8988T (cell line): ENCODE data around the gene CD81.

ENCODE experiments used
- DNase-seq: peaks from one replicate; pipeline ENCODE4 v3.0.0; 2011

The CD81 gene

GRCh38 chr11:2423157-2424025 lies 46.3 kb downstream of the CD81 start:
- DNase-seq = no peak

GRCh38 chr11:2424811-2425495 lies 47.8 kb downstream of the CD81 start:
- DNase-seq = no peak

- no peak for DNase-seq
Measured at GRCh38 chr11:2425506-2425905, 48.4 kb downstream of the CD81 start.

- DNase-seq = no peak
Measured at GRCh38 chr11:2426221-2426620, 49.1 kb downstream of the CD81 start.

GRCh38 chr11:2426826-2427521 lies 49.9 kb downstream of the CD81 start:
- no peak for DNase-seq

- DNase-seq = no peak
Measured at GRCh38 chr11:2427721-2428321, 50.7 kb downstream of the CD81 start.

GRCh38 chr11:2428322-2428795 lies 51.2 kb downstream of the CD81 start:
- peak; percentile 95 for DNase-seq

- DNase-seq = no peak
Measured at GRCh38 chr11:2431395-2431794, 54.3 kb downstream of the CD81 start.

GRCh38 chr11:2432171-2432621 lies 55.1 kb downstream of the CD81 start:
- DNase-seq = no peak

- DNase-seq = no peak
Measured at GRCh38 chr11:2432628-2433071, 55.5 kb downstream of the CD81 start.

GRCh38 chr11:2433106-2433925 lies 56.2 kb downstream of the CD81 start:
- no peak for DNase-seq

- DNase-seq = no peak
Measured at GRCh38 chr11:2434008-2434407, 56.9 kb downstream of the CD81 start.

- no peak for DNase-seq
Measured at GRCh38 chr11:2434506-2435255, 57.6 kb downstream of the CD81 start.

GRCh38 chr11:2435288-2436012 lies 58.3 kb downstream of the CD81 start:
- no peak for DNase-seq

GRCh38 chr11:2436013-2436520 lies 59.0 kb downstream of the CD81 start:
- DNase-seq = no peak

GRCh38 chr11:2436521-2437031 lies 59.5 kb downstream of the CD81 start:
- no peak for DNase-seq

- DNase-seq = no peak
Measured at GRCh38 chr11:2437516-2437915, 60.4 kb downstream of the CD81 start.

- DNase-seq = no peak
Measured at GRCh38 chr11:2439820-2440219, 62.7 kb downstream of the CD81 start.

GRCh38 chr11:2440646-2441045 lies 63.5 kb downstream of the CD81 start:
- DNase-seq = no peak

- no peak for DNase-seq
Measured at GRCh38 chr11:2441171-2441570, 64.1 kb downstream of the CD81 start.
